WI38 (cell line): Measurements from ENCODE around the gene CORO6.

Source experiments
- H3K4me3 ChIP-seq: 2 replicates; pipeline ENCODE4 v1.5.1; 2011; ENCODE audit warnings: low read depth, mild to moderate bottlenecking, control low read depth, low read length
- CTCF ChIP-seq: IDR thresholded peaks from 2 replicates; pipeline ENCODE4 v1.5.1; 2012; ENCODE audit warnings: low read depth, mild to moderate bottlenecking, control low read depth, low read length

The CORO6 gene

GRCh38 chr17:29589524-29590410 is 32.9 kb downstream of the CORO6 start, which contains the start of gene GIT1:
Gene GIT1, minus strand, starts transcription at chr17:29589648. Its CDS starts 270 bp downstream, at chr17:29589378.
- TF ChIP-seq CTCF = no peak
- H3K4me3 ChIP-seq = peak within 1 kb of the TSS; percentile 84

GRCh38 chr17:29588562-29589411 is 33.9 kb downstream of the CORO6 start:
- no peak for TF ChIP-seq CTCF
- H3K4me3 ChIP-seq = peak overlapping the region; percentile 84

- peak overlapping the region; percentile 84 for H3K4me3 ChIP-seq
- no peak for TF ChIP-seq CTCF
These were observed 34.6 kb downstream of the CORO6 start for GRCh38 chr17:29588017-29588561.

GRCh38 chr17:29587591-29587990 is 35.1 kb downstream of the CORO6 start:
- peak overlapping the region; percentile 84 for H3K4me3 ChIP-seq
- TF ChIP-seq CTCF = no peak

- no peak overlapping the region for H3K4me3 ChIP-seq
- TF ChIP-seq CTCF = no peak
These were observed 35.8 kb downstream of the CORO6 start for GRCh38 chr17:29586676-29587469.

- TF ChIP-seq CTCF = no peak
- no peak overlapping the region for H3K4me3 ChIP-seq
These were observed 37.5 kb downstream of the CORO6 start for GRCh38 chr17:29585080-29585751.
